C4-2B (cell line): ENCODE data around the gene C6orf89.

ENCODE experiments used
- ZFX ChIP-seq: fragments of 450-650 bp; IDR thresholded peaks from 2 replicates; pipeline ENCODE4 v1.6.1; 2017
- TF ChIP-seq, protein P1 (sequence below): fragments of 450-650 bp; conservative IDR thresholded peaks from 2 replicates; pipeline ENCODE4 v1.5.1; 2017; ENCODE audit warnings: mild to moderate bottlenecking

DNA sequence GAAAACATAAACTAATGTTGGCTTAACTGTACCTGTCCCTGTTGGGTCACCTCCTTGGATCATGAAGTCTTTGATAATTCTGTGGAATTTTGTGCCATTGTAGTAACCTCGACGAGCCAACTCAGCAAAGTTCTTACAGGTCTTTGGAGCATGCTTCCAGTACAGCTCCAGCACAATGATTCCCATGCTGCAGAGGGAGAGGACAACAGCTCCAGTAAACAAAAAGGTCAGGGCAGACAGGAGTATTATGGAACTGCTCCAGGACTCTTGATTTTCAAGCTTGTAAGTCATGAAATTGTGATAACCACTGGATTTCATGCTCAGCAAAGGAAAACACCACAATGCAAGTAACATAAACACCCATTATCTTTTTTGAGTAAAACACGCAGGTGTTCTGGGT lies 14.1 kb upstream of the C6orf89 start:
- TF ChIP-seq, protein P1, sequence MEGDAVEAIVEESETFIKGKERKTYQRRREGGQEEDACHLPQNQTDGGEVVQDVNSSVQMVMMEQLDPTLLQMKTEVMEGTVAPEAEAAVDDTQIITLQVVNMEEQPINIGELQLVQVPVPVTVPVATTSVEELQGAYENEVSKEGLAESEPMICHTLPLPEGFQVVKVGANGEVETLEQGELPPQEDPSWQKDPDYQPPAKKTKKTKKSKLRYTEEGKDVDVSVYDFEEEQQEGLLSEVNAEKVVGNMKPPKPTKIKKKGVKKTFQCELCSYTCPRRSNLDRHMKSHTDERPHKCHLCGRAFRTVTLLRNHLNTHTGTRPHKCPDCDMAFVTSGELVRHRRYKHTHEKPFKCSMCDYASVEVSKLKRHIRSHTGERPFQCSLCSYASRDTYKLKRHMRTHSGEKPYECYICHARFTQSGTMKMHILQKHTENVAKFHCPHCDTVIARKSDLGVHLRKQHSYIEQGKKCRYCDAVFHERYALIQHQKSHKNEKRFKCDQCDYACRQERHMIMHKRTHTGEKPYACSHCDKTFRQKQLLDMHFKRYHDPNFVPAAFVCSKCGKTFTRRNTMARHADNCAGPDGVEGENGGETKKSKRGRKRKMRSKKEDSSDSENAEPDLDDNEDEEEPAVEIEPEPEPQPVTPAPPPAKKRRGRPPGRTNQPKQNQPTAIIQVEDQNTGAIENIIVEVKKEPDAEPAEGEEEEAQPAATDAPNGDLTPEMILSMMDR, result no peak
- TF ChIP-seq ZFX, result no peak
